HL-60/S4 (cell line): ENCODE results near the gene LIMCH1.

Experiments used
- in situ Hi-C: fragments of 300-500 bp; cut with MboI; formaldehyde crosslinking; loops from 2 replicates; pipeline ENCODE4 v1.14.3; 2022; ENCODE audit warnings: low sequenced_read_pairs

LIMCH1 gene

DNA sequence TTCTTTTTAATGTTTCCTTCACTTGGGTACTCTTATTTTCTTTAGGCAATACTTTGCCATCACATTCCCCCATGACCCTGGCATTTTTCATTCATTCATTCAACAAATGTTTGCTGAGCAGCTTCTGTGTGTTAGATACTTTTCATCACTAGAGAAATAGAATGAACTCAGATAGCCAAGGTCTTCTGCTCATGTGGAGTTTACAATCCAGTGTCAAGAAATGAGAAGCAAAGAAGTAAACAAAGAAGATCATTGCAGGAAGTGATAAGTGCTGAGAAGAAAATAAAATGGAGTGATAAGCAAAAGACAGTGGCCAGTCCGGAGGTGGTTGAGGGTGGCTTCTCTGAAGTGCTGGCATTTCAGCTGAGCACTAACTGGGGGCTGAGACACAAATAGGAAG lies 63.1 kb downstream of the LIMCH1 start:
- in situ Hi-C loops, result no loop called here

GRCh38 chr4:41602113-41602512 lies 64.2 kb downstream of the LIMCH1 start:
- in situ Hi-C loops, result no loop called here

- in situ Hi-C loops, result no loop called here
Observed at GRCh38 chr4:41602886-41603498, 65.0 kb downstream of the LIMCH1 start.

- in situ Hi-C loops, result no loop called here
Observed at GRCh38 chr4:41609851-41610250, 71.9 kb downstream of the LIMCH1 start.

GRCh38 chr4:41610474-41610873 lies 72.5 kb downstream of the LIMCH1 start:
- in situ Hi-C loops, result no loop called here

DNA sequence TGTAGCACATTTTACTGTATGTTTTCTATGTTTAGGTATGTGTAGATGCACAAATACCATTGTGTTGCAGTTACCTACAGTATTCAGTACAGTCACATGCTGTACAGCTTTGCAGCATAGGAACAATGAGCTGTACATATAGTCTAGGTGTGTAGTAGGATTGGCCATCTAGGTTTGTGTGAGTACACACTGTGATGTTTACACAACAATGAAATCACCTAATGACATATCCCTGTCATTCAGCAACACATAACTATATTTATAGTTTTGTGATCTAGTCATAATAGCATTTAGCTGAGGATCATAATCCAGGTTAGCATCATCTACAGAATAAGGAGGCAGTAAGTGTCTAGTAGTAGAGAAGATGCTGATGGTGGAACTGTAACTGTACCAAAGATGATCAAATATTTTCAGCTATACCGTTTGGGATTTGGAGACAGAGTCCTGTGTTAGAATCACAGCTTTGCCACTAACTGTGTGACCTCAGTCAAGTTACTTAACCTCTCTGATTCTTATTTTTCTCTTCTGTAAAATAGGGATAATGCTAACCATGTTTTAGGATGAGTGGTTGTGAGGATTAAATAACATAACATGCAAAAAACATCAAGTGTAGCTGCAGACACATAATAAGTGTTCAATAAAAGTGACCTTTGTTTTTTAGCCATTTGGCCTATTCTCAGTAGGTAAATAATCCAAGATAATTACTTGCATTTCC lies 73.3 kb downstream of the LIMCH1 start:
- in situ Hi-C loops, result no loop called here

GRCh38 chr4:41611881-41612871 lies 74.2 kb downstream of the LIMCH1 start:
- in situ Hi-C loops, result no loop called here

- in situ Hi-C loops, result no loop called here
Observed at GRCh38 chr4:41613386-41613785, 75.4 kb downstream of the LIMCH1 start.

DNA sequence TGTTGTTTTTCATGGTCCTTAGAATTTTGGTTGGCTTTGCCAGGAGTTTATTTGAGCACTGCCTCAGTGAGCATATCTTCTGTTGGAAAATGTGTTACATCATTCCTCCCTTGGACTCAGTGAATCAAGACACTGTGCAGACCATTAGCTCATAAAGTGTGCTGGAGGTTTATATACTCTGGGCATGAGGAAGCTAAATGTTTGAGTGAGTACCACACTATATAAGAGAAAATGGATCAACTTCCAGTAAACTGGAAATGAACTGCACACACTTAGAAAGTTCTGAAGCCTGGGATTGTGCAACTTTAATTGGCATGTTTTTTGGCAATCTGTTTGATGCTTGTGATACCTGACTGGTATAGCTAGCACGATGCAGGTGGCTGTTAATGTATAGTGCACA lies 75.9 kb downstream of the LIMCH1 start:
- in situ Hi-C loops, result no loop called here

DNA sequence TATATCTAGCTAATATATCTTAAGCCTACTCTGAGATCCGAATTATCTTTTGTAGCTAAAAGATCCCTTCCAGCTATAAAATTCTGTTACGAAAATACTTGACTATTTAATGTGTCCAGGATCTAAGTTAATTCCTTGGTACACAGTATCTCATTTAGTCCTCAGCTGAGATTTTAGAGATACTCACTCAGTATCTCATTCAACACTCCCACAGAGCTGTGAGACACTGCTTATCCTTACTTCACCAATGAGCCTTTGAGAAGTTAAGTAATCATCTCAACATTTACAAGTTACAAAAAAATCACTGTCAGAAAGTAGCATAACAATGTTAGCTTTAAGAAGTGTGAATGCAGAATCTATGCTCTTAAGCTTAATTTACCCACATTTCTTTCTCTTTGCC lies 76.6 kb downstream of the LIMCH1 start:
- in situ Hi-C loops, result no loop called here

DNA sequence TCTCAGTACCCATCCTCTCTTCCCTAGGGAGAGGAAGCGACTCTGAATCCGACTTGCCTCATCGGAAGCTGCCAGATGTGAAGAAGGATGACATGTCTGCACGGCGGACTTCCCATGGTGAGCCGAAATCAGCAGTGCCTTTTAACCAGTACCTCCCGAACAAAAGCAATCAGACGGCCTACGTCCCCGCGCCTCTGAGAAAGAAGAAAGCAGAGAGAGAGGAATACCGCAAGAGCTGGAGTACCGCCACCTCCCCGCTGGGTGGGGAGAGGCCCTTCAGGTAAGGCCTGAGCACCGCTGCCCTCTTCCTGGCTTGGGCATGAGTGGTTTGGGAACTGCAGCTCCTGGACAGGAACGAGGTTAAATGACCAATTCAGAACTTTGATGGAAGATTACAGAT lies 81.2 kb downstream of the LIMCH1 start:
- in situ Hi-C loops, result no loop called here

- in situ Hi-C loops, result no loop called here
Observed at GRCh38 chr4:41620594-41621256, 82.8 kb downstream of the LIMCH1 start.

DNA sequence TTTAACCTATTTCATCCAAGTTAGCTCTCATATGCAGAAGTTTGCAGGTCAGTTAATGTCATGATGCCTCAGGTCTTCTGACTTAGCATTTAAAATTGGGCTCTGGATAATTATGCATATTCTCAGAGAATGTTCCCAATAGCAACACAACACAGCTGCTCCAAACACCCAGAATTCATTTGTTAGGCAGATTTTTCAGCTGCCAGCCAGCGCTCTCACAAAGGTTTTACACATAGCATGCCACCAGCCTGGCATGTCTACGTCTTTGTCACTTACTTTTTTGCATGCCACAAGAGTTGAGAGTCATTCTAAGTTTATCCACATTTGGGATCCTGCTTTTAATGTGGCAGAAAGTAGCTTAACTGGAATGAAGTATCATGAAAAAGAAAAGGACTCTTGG lies 84.8 kb downstream of the LIMCH1 start:
- in situ Hi-C loops, result no loop called here

- in situ Hi-C loops, result no loop called here
Observed at GRCh38 chr4:41624765-41625164, 86.8 kb downstream of the LIMCH1 start.

DNA sequence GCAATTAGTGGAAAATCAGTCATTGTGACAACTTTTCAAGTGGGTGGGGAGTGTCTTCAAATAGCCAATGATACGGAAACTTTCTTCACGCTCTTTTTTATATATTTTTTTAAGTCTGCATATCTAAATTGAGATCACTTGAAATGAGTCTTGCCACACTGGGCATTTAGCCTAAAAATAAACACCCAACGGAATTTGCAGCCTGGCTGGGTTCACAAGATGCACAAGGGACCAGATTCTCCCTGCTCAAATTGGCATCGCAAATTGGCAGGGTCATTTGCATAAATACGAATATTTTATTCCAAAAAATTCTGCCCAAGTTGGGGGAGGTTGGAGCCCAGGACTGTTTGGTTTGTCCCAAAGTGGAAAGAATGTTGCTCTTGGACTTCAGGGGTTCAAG lies 87.6 kb downstream of the LIMCH1 start:
- in situ Hi-C loops, result no loop called here

GRCh38 chr4:41628936-41629335 lies 91.0 kb downstream of the LIMCH1 start:
- in situ Hi-C loops, result no loop called here

DNA sequence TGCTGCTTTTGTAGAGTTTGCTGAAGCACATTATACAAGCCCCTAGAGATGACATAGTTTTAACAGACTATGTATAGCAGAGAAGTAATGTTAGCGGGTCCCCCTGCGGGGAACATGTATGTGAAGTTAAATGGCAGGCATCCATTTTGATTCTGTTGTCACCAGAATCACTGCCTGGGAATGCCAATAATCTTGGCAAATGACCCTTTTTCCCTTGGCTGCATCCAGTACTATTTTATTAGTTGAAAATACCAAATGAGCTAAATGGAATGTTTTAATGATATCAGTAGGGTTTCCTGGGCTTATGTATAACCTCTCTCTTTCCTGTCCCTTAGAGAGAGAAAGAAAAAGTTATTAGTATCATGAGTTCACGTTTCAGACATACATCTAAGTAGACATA lies 93.6 kb downstream of the LIMCH1 start:
- in situ Hi-C loops, result no loop called here

GRCh38 chr4:41632481-41633073 lies 94.6 kb downstream of the LIMCH1 start:
- in situ Hi-C loops, result no loop called here

DNA sequence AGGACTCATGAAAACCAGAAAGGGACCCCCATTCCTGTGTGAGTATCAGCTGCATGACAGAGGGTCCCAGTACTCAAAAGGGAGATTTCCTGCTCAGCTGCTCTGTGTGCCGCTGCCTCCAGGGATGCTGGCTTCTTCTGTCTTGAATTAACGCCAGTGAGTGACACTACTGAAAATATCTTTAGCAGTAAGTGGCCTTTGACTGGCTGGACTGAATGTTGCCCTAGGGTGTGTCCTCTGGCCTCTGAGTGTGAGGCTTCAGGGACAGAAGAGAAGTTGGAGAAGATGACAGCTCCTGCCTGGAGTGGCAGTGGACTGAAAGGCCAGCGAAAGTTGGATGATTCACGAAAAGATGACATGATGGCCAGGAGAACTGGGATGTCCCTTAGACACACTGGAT lies 95.4 kb downstream of the LIMCH1 start:
- in situ Hi-C loops, result no loop called here

GRCh38 chr4:41635441-41635840 lies 97.5 kb downstream of the LIMCH1 start:
- in situ Hi-C loops, result no loop called here

DNA sequence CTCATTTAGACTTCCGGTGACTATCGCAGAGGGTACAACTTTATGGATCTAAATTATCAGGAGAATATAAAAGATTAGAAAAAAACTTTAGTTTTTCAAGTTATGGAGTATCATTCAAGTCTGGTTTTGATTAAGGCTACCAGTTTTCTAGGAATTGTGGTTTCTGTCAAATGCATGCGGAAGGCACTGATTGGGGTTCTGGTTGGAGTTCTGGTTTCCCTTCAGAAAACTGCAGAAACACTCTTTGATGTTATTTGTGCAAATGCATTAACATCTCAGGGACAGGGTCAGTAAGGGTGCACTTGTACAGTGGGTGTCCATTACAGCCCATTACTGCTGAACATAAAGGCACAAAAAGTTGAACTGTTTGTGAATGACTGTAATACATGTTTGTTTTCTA lies 100.2 kb downstream of the LIMCH1 start:
- in situ Hi-C loops, result no loop called here
